NCI-H2081 (cell line): Measurements from ENCODE around the gene CEACAM5.

Experiments
- DNase-seq, 2 experiments: peaks; one replicate each; lab custom pipeline; 2025; lab: John Stamatoyannopoulos, UW

Gene CEACAM5

DNA sequence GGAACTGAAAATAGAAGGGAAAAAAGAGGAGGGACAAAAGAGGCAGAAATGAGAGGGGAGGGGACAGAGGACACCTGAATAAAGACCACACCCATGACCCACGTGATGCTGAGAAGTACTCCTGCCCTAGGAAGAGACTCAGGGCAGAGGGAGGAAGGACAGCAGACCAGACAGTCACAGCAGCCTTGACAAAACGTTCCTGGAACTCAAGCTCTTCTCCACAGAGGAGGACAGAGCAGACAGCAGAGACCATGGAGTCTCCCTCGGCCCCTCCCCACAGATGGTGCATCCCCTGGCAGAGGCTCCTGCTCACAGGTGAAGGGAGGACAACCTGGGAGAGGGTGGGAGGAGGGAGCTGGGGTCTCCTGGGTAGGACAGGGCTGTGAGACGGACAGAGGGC is at the start of gene CEACAM5:
CEACAM5 (plus strand) TSS at position 146 of the 400 bp plus-strand sequence; CDS start at position 252, 106 bp downstream.
- DNase-seq, result no peak

DNA sequence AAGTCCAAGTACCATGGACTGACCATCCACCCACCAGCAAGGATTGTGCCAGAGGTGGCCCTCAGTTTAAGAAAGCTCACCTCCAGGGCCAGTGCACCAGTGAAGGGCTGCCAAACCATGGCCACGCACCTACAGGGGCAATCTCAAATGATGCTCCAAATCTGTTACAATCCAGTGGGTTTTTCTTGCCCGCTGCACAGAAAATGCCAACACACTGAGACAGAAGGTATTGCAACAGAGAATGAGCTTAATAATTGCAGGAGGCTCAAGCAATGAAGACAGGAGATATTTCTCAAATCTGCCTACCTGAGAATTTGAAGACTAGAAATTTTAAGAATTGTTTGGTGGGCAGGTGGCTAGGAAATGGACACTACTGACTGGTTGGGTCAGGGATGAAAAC is 42.4 kb upstream of the CEACAM5 start:
- DNase-seq, result no peak

DNA sequence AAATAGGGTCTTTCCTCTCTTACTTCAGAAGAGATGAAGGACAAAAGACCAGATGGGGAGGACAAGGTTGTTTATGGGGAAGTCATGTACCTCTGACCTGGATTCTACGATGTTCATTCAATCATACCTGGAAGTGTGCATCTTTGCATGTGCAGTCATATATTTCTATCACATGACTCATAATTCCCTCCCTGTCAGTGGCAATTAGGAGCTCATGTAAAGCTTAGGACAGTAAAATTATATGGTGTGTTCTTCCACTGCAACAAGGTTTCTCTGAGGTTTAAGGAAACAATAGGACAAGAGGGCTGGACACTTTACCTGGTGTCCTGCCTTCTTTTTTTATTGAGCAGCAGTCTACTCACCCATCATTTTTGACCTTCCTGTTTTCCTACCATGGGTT is 40.1 kb upstream of the CEACAM5 start:
- DNase-seq, result no peak

DNA sequence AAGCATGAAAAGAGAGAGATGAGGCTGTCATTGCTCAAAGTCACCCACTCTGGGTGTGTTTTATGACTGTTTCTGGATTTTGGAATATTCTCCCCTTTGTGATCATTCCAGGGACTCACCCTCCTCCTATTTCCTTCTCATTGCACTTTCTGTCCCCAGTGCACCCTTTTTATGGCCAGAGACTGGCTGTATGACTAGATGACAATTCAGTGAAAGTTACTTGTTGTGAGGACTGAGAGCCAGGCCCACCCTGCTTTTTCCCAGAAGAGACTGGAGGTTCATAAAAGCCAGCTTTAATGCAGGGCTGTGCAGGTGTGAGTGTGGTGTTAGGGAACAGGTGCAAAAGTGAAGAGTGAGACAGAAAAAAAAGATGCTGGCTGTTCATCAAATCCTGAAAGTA is 37.7 kb upstream of the CEACAM5 start:
- DNase-seq, result no peak

DNA sequence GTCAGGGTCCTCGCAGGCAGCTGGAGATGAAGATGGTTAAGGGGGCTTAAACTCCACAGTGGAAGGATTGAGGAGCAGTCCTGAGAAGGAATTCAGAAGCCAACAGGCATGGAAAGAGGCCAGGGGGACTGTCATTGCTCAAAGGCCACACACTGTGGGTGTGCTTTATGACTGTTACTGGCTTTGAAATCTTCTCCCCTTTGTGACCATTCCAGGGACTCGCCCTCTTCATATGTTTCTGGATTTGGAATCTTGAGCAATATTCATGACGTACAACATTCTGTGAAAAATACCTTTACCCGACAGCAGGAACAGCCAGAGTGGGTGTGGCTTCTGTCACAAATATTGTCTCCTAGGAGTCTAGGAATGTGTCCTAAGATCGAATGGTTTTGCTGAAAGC is 36.9 kb upstream of the CEACAM5 start:
- no peak for DNase-seq

DNA sequence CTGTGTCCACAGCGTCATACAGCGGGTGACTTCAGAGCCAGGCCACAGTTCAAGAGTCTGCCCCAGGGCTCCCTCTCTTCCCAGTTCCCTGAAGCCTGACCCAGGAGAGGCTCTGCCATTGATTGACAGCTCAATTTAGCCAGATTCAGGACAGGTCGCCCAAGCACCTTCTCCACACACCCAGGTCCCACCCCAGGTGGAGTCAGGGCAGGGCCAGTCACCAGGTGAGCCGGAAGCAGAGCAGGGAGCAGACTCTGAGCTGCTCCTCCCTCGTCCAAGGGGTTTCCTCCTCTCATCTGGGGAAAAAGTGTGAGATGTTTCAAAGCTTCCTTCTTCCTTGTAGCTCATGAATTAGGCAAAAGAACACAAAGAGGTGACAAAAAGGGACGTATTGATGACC is 26.0 kb upstream of the CEACAM5 start:
- no peak for DNase-seq

DNA sequence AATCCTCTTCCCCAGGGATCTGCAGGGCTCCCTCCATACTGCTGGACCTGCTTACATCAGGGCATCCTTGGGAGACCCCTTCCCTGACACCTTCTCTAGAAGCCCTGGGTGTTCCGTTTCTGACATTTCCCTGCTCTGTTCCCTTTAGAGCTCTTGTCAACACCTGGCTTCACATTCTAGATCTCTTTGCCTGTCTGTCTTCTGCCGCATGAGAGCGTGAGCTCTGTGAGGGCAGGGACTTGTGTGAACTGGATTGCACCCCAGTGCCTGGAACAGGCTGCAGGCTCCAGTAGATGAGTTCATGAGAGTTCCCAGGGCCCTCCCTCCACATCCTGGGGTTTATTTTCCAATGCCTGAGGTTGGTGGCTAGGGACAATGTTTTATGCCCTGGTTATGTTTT is 21.0 kb upstream of the CEACAM5 start:
- DNase-seq, result no peak

DNA sequence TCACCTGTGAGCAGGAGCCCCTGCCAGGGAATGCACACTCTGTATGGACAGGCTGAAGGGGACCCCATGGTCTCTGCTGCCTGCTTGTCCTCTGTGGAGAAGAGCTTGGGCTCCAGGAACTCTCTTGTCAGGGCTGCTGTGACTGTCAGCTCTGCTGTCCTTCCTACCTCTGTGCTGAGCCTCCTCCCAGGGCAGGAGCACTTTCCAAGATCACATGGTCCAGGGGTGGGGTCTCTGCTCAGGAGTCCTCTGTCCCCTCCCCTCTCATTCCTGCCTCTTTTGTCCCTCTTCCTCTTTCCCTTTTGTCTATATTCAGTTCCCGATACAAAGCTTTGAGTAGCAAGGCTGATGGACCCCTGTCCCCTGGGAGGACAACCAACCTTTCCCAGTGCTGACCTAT is 20.3 kb upstream of the CEACAM5 start, which contains the start of gene CEACAM7:
CEACAM7 (minus strand) TSS at position 173 of the 400 bp plus-strand sequence; CDS start at position 68, 105 bp downstream.
- DNase-seq, result no peak

DNA sequence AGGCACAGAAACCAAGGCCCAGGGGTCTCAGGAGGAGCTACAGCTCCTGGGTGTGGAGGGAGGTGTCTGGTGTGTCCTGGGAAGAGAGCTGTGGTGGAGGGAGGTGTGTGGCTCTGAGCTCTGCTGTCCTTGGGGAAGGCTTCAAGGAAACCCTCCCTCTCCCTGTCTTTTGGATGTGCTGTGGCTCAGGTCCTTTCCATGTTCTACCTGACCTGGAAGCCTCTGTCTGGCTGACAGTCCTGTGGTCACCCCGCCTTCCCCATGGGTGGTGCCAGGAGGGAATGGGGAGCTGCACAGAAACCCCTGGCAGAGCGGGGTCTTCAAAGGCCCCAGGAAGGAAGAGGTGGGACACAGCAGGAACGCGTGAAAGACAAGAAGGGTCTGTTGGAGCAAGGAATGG is 19.7 kb upstream of the CEACAM5 start:
- no peak for DNase-seq

DNA sequence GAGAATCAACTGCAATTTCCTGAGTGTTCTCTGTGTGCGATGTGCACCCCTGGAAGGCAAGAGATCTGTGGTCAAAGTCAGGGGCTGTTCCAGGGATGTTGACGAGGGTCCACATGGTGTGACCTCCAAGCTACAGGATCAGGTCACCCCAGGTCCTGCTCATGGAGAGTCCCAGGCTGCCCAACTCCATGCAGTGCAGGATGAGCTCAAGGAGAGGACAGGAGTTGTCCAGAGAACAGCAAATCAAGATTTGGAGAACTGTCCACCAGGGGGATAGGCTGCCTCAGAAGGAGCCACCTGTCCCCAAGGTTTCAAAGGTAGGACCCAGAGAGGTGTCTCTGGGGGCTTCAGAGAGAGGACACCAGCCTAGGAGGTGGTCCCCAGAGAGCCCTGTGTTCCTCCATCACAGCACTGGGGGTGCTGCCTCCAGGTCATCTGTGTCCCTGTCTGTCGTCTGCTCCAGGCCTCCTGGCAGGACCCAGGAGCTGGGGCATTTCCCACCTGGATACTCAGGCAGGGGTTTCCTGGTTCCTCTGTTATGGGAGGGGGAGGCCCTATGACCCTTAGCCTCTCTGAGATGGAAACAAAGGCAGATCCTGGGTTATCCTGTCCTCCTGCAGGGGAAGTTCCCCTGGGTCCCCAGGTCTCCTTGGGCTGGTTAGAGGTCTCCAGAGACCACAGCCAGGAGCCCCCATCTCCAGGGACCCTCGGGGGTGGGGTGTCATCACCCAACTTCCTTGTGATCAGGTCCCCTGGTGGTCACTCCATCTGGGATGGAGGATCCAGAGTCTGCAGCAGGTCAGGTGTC is 18.2 kb upstream of the CEACAM5 start:
- DNase-seq, result no peak

DNA sequence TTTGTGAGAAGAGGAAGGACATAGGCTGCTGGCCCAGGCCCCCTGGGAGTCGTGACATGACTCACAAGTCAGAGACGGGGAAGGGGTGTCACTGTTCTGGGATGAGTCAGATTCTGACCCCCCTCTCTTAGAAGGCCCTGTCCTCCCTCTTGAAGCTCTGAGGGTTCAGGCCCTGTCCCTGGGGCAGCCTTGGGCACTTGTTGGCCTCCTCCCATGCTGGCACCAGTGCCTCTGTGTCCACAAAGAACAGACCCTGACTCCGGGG is 17.7 kb upstream of the CEACAM5 start:
- no peak for DNase-seq

DNA sequence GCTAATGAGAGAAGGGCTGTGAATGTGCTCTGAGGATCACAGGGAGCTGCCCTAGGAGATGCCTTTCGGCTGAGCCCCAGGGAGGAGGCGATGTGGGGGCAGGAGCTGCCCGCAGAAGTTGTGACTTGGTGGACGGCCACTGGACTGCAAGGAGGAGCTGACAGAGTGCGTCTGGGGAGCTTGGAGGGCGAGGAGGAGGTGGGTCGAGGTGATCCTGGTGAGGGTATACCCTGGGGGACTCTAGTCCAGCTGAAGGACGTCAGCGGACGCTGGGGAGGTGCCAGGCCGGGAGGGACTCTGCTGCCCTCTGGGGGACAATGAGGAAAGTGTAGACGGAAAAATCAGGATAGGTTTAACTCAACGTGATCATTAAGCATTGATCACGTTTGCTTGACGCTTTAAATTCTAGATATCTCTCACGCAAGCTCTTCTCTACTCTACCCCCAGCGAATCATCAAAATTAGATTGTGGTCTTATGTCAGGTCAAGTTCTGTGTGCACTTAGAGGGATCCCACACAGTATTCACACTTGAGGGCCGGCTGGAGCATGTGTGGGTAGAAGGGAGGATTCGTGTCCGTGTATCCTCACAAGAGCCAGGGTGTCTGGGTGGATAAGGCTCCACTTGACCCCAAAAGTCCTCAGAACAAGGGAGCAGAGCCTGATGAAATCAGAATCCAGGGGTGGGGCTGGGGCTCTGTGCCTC is 17.0 kb upstream of the CEACAM5 start:
- peak; percentile 2 to 22 for DNase-seq

DNA sequence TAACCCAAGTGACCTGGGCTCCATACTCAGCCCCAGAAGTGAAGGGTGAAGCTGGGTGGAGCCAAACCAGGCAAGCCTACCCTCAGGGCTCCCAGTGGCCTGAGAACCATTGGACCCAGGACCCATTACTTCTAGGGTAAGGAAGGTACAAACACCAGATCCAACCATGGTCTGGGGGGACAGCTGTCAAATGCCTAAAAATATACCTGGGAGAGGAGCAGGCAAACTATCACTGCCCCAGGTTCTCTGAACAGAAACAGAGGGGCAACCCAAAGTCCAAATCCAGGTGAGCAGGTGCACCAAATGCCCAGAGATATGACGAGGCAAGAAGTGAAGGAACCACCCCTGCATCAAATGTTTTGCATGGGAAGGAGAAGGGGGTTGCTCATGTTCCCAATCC is 14.2 kb upstream of the CEACAM5 start:
- DNase-seq, result no peak

DNA sequence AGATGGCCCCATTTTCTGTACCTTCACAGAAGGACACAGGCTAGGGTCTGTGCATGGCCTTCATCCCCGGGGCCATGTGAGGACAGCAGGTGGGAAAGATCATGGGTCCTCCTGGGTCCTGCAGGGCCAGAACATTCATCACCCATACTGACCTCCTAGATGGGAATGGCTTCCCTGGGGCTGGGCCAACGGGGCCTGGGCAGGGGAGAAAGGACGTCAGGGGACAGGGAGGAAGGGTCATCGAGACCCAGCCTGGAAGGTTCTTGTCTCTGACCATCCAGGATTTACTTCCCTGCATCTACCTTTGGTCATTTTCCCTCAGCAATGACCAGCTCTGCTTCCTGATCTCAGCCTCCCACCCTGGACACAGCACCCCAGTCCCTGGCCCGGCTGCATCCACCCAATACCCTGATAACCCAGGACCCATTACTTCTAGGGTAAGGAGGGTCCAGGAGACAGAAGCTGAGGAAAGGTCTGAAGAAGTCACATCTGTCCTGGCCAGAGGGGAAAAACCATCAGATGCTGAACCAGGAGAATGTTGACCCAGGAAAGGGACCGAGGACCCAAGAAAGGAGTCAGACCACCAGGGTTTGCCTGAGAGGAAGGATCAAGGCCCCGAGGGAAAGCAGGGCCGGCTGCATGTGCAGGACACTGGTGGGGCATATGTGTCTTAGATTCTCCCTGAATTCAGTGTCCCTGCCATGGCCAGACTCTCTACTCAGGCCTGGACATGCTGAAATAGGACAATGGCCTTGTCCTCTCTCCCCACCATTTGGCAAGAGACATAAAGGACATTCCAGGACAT is 13.4 kb upstream of the CEACAM5 start:
- DNase-seq, result no peak

DNA sequence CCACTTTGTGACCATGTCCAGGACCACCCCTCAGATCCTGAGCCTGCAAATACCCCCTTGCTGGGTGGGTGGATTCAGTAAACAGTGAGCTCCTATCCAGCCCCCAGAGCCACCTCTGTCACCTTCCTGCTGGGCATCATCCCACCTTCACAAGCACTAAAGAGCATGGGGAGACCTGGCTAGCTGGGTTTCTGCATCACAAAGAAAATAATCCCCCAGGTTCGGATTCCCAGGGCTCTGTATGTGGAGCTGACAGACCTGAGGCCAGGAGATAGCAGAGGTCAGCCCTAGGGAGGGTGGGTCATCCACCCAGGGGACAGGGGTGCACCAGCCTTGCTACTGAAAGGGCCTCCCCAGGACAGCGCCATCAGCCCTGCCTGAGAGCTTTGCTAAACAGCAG is 12.7 kb upstream of the CEACAM5 start:
- DNase-seq, result no peak

DNA sequence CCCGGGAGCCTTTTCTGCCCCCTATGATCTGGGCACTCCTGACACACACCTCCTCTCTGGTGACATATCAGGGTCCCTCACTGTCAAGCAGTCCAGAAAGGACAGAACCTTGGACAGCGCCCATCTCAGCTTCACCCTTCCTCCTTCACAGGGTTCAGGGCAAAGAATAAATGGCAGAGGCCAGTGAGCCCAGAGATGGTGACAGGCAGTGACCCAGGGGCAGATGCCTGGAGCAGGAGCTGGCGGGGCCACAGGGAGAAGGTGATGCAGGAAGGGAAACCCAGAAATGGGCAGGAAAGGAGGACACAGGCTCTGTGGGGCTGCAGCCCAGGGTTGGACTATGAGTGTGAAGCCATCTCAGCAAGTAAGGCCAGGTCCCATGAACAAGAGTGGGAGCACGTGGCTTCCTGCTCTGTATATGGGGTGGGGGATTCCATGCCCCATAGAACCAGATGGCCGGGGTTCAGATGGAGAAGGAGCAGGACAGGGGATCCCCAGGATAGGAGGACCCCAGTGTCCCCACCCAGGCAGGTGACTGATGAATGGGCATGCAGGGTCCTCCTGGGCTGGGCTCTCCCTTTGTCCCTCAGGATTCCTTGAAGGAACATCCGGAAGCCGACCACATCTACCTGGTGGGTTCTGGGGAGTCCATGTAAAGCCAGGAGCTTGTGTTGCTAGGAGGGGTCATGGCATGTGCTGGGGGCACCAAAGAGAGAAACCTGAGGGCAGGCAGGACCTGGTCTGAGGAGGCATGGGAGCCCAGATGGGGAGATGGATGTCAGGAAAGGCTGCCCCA is 11.8 kb upstream of the CEACAM5 start:
- no peak for DNase-seq

DNA sequence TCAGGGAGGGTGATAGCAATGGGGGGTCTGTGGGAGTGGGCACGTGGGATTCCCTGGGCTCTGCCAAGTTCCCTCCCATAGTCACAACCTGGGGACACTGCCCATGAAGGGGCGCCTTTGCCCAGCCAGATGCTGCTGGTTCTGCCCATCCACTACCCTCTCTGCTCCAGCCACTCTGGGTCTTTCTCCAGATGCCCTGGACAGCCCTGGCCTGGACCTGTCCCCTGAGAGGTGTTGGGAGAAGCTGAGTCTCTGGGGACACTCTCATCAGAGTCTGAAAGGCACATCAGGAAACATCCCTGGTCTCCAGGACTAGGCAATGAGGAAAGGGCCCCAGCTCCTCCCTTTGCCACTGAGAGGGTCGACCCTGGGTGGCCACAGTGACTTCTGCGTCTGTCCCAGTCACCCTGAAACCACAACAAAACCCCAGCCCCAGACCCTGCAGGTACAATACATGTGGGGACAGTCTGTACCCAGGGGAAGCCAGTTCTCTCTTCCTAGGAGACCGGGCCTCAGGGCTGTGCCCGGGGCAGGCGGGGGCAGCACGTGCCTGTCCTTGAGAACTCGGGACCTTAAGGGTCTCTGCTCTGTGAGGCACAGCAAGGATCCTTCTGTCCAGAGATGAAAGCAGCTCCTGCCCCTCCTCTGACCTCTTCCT is 11.1 kb upstream of the CEACAM5 start:
- DNase-seq, result no peak

DNA sequence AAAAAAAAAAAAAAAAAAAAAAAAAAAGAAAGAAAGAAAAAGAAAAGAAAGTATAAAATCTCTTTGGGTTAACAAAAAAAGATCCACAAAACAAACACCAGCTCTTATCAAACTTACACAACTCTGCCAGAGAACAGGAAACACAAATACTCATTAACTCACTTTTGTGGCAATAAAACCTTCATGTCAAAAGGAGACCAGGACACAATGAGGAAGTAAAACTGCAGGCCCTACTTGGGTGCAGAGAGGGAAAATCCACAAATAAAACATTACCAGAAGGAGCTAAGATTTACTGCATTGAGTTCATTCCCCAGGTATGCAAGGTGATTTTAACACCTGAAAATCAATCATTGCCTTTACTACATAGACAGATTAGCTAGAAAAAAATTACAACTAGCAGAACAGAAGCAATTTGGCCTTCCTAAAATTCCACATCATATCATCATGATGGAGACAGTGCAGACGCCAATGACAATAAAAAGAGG is 9.6 kb upstream of the CEACAM5 start:
- no peak for DNase-seq

DNA sequence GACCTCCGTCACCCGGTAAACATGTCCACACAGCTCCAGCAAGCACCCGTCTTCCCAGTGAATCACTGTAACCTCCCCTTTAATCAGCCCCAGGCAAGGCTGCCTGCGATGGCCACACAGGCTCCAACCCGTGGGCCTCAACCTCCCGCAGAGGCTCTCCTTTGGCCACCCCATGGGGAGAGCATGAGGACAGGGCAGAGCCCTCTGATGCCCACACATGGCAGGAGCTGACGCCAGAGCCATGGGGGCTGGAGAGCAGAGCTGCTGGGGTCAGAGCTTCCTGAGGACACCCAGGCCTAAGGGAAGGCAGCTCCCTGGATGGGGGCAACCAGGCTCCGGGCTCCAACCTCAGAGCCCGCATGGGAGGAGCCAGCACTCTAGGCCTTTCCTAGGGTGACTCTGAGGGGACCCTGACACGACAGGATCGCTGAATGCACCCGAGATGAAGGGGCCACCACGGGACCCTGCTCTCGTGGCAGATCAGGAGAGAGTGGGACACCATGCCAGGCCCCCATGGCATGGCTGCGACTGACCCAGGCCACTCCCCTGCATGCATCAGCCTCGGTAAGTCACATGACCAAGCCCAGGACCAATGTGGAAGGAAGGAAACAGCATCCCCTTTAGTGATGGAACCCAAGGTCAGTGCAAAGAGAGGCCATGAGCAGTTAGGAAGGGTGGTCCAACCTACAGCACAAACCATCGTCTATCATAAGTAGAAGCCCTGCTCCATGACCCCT is 9.0 kb upstream of the CEACAM5 start:
- no peak for DNase-seq

DNA sequence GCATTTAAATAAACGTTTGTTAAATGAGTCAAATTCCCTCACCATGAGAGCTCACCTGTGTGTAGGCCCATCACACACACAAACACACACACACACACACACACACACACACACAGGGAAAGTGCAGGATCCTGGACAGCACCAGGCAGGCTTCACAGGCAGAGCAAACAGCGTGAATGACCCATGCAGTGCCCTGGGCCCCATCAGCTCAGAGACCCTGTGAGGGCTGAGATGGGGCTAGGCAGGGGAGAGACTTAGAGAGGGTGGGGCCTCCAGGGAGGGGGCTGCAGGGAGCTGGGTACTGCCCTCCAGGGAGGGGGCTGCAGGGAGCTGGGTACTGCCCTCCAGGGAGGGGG is 8.5 kb upstream of the CEACAM5 start:
- DNase-seq, result no peak
